A673 (cell line): ENCODE data around the gene GALNTL6. TPM values are rescaled to one million over a fixed set of nuclear protein-coding genes. Genes with fewer than 3 reads are reported as not detected.

ENCODE experiments used
- BruUV-seq: library from RNA; stranded (reverse); fragments of 400-500 nt; replicated peaks from 2 replicates; lab custom pipeline; 2021; lab: Mats Ljungman, UMichigan
- CTCF ChIA-PET: fragments of 300-600 bp; sonication (Branson Sonifier 250); formaldehyde crosslinking; loops from one replicate; lab custom pipeline; 2022; ENCODE audit warnings: antibody characterized with exemption; lab: Charles Lee
- POLR2A ChIA-PET: fragments of 300-600 bp; sonication (Branson Sonifier 250); formaldehyde crosslinking; loops from one replicate; lab custom pipeline; 2022; ENCODE audit warnings: antibody characterized with exemption; ENCODE audit not compliant: low non-redundant PET; lab: Charles Lee
- DNase-seq: peaks from one replicate; pipeline ENCODE4 v3.0.0-alpha.2; 2015; ENCODE audit warnings: low spot score
- H3K27ac ChIP-seq: fragments of 200-600 bp; sonication (generic); 2 replicates; pipeline ENCODE4 v1.5.1; 2016; ENCODE audit warnings: mixed run types, low read depth, mild to moderate bottlenecking, mixed read lengths, antibody characterized with exemption, low read length; ENCODE audit not compliant: poor library complexity, severe bottlenecking
- H3K27me3 ChIP-seq: fragments of 200-600 bp; sonication (generic); replicated peaks from 2 replicates; pipeline ENCODE4 v1.6.1; 2017; ENCODE audit warnings: mixed run types, low read depth, mild to moderate bottlenecking, mixed read lengths, antibody characterized with exemption, low read length; ENCODE audit not compliant: insufficient read depth, poor library complexity
- H3K36me3 ChIP-seq: fragments of 200-600 bp; sonication (generic); 2 replicates; pipeline ENCODE4 v1.6.1; 2016; ENCODE audit warnings: mixed run types, mild to moderate bottlenecking, mixed read lengths, antibody characterized with exemption, low read length; ENCODE audit not compliant: insufficient read depth, poor library complexity, severe bottlenecking
- H3K4me1 ChIP-seq: fragments of 200-600 bp; sonication (generic); 2 replicates; pipeline ENCODE4 v1.6.1; 2017; ENCODE audit warnings: mixed run types, mild to moderate bottlenecking, mixed read lengths, antibody characterized with exemption, low read length; ENCODE audit not compliant: insufficient read depth, poor library complexity, severe bottlenecking
- H3K4me3 ChIP-seq: fragments of 200-600 bp; sonication (generic); 2 replicates; pipeline ENCODE4 v1.5.1; 2016; ENCODE audit warnings: low read depth, mixed run types, mild to moderate bottlenecking, mixed read lengths, low read length; ENCODE audit not compliant: poor library complexity, severe bottlenecking
- H3K9me3 ChIP-seq: fragments of 200-600 bp; sonication (generic); 2 replicates; pipeline ENCODE4 v1.6.1; 2016; ENCODE audit warnings: mixed run types, low read depth, mild to moderate bottlenecking, mixed read lengths, antibody characterized with exemption, low read length; ENCODE audit not compliant: poor library complexity, severe bottlenecking
- EZH2 ChIP-seq: fragments of 200-600 bp; sonication (generic); IDR thresholded peaks from 2 replicates; pipeline ENCODE4 v1.6.1; 2017; ENCODE audit warnings: borderline replicate concordance, low read depth, mild to moderate bottlenecking, mixed read lengths, antibody characterized with exemption, low read length; ENCODE audit not compliant: poor library complexity, severe bottlenecking
- intact Hi-C: fragments of 100-400 bp; cut with micrococcal nuclease; formaldehyde crosslinking; loops from one replicate; pipeline ENCODE4 v1.10.0; 2022; ENCODE audit not compliant: unreplicated experiment
- total RNA-seq: library from RNA; stranded (reverse); gene quantifications from 2 replicates; pipeline ENCODE4 v1.2.3, GENCODE V29; 2021
- TF ChIP-seq, protein P1 (sequence below): fragments of 300-800, 200-600 bp; sonication (generic); conservative IDR thresholded peaks from 2 replicates; pipeline ENCODE4 v1.5.1; 2017; ENCODE audit warnings: low read depth, mild to moderate bottlenecking, antibody characterized with exemption, low read length, moderate library complexity, mixed read lengths

The GALNTL6 gene
- total RNA-seq, 1 experiment from 2014 or later = 0.30 TPM

DNA sequence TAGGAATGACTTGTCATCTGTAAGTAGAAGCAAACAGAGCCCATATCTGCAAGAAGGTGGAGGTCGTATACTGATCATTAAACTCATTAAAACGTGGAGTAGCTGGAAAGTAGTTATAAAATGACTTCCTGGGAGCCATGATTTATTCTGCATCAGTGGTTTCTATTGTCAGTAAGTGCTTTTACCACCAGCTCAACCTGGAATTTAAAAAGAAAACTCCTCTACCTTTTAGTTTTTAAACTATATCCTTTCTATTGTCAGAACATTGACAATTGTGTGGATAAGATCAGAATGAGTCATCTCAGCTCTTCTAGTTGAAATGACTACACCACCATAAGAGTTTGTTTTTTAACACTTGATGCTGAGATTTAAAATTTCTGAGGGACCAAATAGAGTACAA lies 704.2 kb downstream of the GALNTL6 start:
- DNase-seq = no peak
- Histone ChIP-seq H3K4me1 (no peaks in the 10 kb centered on the region), H3K27me3 (no peaks in the 10 kb centered on the region), H3K4me3 (no peak overlapping the region), H3K9me3 (no peaks in the 10 kb centered on the region), H3K36me3 (no peaks in the 10 kb centered on the region), H3K27ac (no peak overlapping the region)
- CTCF ChIA-PET = no interaction called here
- BruUV-seq = no TSS peak
- intact Hi-C loops = no loop called here
- POLR2A ChIA-PET = no interaction called here
- TF ChIP-seq, protein P1, sequence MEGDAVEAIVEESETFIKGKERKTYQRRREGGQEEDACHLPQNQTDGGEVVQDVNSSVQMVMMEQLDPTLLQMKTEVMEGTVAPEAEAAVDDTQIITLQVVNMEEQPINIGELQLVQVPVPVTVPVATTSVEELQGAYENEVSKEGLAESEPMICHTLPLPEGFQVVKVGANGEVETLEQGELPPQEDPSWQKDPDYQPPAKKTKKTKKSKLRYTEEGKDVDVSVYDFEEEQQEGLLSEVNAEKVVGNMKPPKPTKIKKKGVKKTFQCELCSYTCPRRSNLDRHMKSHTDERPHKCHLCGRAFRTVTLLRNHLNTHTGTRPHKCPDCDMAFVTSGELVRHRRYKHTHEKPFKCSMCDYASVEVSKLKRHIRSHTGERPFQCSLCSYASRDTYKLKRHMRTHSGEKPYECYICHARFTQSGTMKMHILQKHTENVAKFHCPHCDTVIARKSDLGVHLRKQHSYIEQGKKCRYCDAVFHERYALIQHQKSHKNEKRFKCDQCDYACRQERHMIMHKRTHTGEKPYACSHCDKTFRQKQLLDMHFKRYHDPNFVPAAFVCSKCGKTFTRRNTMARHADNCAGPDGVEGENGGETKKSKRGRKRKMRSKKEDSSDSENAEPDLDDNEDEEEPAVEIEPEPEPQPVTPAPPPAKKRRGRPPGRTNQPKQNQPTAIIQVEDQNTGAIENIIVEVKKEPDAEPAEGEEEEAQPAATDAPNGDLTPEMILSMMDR = no peak
- no peak for TF ChIP-seq EZH2

DNA sequence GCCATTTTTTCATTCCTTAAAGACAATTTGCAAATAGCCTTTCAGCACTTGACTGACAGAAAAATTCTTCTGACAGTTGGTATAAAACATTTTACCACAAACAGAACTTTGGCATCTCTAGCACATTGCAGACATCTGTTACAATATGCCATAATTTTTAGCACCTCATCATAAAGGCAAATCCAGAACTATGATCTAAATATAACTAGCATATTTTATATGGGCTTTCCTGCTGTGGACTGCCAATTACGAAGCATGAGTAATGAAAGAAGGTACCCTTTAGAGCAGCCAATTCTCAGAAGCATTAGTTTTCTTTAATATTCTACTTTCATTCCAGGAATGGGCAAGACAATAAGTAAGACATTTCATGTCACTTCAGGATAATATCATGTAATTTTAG lies 708.0 kb downstream of the GALNTL6 start:
- H3K27me3 ChIP-seq = no peaks in the 10 kb centered on the region
- no peak overlapping the region for H3K4me3 ChIP-seq
- no TSS peak for BruUV-seq
- CTCF ChIA-PET = no interaction called here
- intact Hi-C loops = no loop called here
- no peak for TF ChIP-seq EZH2
- TF ChIP-seq, protein P1 = no peak
- H3K4me1 ChIP-seq = no peaks in the 10 kb centered on the region
- POLR2A ChIA-PET = no interaction called here
- H3K27ac ChIP-seq = no peak overlapping the region
- no peak for DNase-seq
- H3K36me3 ChIP-seq = no peaks in the 10 kb centered on the region
- H3K9me3 ChIP-seq = no peaks in the 10 kb centered on the region

DNA sequence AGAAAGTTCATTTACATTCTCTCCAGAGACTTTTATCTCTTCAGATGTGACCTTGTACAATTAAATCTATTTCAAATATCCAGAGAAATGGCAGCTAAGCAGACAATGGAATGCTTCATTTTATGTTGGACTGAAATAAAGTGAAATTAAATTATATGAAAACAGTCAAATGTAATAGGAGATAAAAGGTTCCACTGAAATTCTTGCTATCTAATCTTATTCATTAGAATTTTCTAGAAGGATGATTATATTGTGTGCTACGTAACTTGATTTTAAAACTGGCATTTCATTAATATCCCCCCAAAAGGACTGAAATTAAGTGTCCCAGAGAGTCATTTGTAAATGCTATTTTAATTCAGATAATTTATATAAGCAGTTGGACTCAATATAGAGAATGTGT lies 708.5 kb downstream of the GALNTL6 start:
- CTCF ChIA-PET = no interaction called here

More for the DNA sequence above, 708.5 kb downstream of the GALNTL6 start:
- TF ChIP-seq, protein P1 = no peak
- no peak for TF ChIP-seq EZH2
- POLR2A ChIA-PET = no interaction called here
- Histone ChIP-seq H3K4me3 (no peak overlapping the region), H3K27me3 (no peaks in the 10 kb centered on the region), H3K9me3 (no peaks in the 10 kb centered on the region), H3K36me3 (no peaks in the 10 kb centered on the region), H3K27ac (no peak overlapping the region), H3K4me1 (no peaks in the 10 kb centered on the region)
- intact Hi-C loops = no loop called here
- no TSS peak for BruUV-seq
- DNase-seq = no peak
